PC-9 (cell line): ENCODE data around the gene LRRC28. TPM values are rescaled to one million over a fixed set of nuclear protein-coding genes. Genes with fewer than 3 reads are reported as not detected.

Experiments
- BruUV-seq: library from RNA; stranded (reverse); fragments of 400-500 nt; replicated peaks from 2 replicates; lab custom pipeline; 2021; lab: Mats Ljungman, UMichigan
- CTCF ChIA-PET: fragments of 300-600 bp; sonication (Branson Sonifier 250); formaldehyde crosslinking; loops from one replicate; lab custom pipeline; 2022; ENCODE audit warnings: antibody characterized with exemption; lab: Charles Lee
- POLR2A ChIA-PET: fragments of 300-600 bp; sonication (Branson Sonifier 250); formaldehyde crosslinking; loops from one replicate; lab custom pipeline; 2022; ENCODE audit warnings: antibody characterized with exemption; ENCODE audit not compliant: unreplicated experiment; lab: Charles Lee
- DNase-seq, 2 experiments: peaks; one replicate each; pipeline versions ENCODE4 v3.0.0 to v3.0.0-alpha.2; 2015 to 2022; ENCODE audit warnings: mixed read lengths in 1 of 2
- H2AFZ ChIP-seq: fragments of 200-600 bp; sonication (generic); 2 replicates; pipeline ENCODE4 v1.8.1; 2017; ENCODE audit warnings: antibody characterized with exemption
- H3F3A ChIP-seq: fragments of 200-600 bp; sonication (generic); 2 replicates; pipeline ENCODE4 v1.8.1; 2017; ENCODE audit warnings: antibody characterized with exemption, mild to moderate bottlenecking, low read depth; ENCODE audit not compliant: insufficient read depth
- H3K27ac ChIP-seq: fragments of 200-600 bp; sonication (generic); 2 replicates; pipeline ENCODE4 v1.6.1; 2016; ENCODE audit warnings: mixed run types
- H3K27me3 ChIP-seq: fragments of 200-600 bp; sonication (generic); 2 replicates; pipeline ENCODE4 v1.6.1; 2016; ENCODE audit warnings: low read depth, mixed run types; ENCODE audit not compliant: insufficient read depth
- H3K36me3 ChIP-seq: fragments of 200-600 bp; sonication (generic); 2 replicates; pipeline ENCODE4 v1.6.1; 2016; ENCODE audit warnings: low read depth, mixed run types
- H3K4me1 ChIP-seq: fragments of 200-600 bp; sonication (generic); replicated peaks from 2 replicates; pipeline ENCODE4 v1.6.1; 2016; ENCODE audit warnings: mixed run types; ENCODE audit not compliant: insufficient read depth
- H3K4me2 ChIP-seq: fragments of 200-600 bp; sonication (generic); 2 replicates; pipeline ENCODE4 v1.6.1; 2017; ENCODE audit warnings: mixed run types
- H3K4me3 ChIP-seq: fragments of 200-600 bp; sonication (generic); 2 replicates; pipeline ENCODE4 v1.6.1; 2016; ENCODE audit warnings: mixed run types
- H3K79me2 ChIP-seq: fragments of 200-600 bp; sonication (generic); 2 replicates; pipeline ENCODE4 v1.6.1; 2017; ENCODE audit warnings: low read depth, mixed run types
- H3K9me2 ChIP-seq: fragments of 200-600 bp; sonication (generic); 2 replicates; pipeline ENCODE4 v1.8.1; 2017; ENCODE audit warnings: mild to moderate bottlenecking; ENCODE audit not compliant: insufficient read depth
- H3K9me3 ChIP-seq: fragments of 200-600 bp; sonication (generic); 2 replicates; pipeline ENCODE4 v1.8.1; 2016; ENCODE audit warnings: low read depth; ENCODE audit not compliant: insufficient read depth
- H4K20me1 ChIP-seq: fragments of 200-600 bp; sonication (generic); 2 replicates; pipeline ENCODE4 v1.8.1; 2017; ENCODE audit not compliant: insufficient read depth
- CTCF ChIP-seq: fragments of 200-600 bp; sonication (generic); conservative IDR thresholded peaks from 2 replicates; pipeline ENCODE4 v1.6.1; 2017; ENCODE audit warnings: mixed run types, antibody characterized with exemption, mild to moderate bottlenecking, moderate library complexity
- EZH2 ChIP-seq: fragments of 200-600 bp; sonication (generic); IDR thresholded peaks from 2 replicates; pipeline ENCODE4 v1.8.0; 2017; ENCODE audit warnings: antibody characterized with exemption, low read depth
- intact Hi-C: fragments of 100-400 bp; cut with micrococcal nuclease; formaldehyde crosslinking; loops from one replicate; pipeline ENCODE4 v1.10.0; 2022; ENCODE audit not compliant: unreplicated experiment
- total RNA-seq: library from RNA; stranded (reverse); gene quantifications from 2 replicates; pipeline ENCODE4 v1.2.3, GENCODE V29; 2021

The LRRC28 gene
- total RNA-seq, 1 experiment from 2014 or later = 13.5 TPM

GRCh38 chr15:99239545-99240198 is 11.6 kb upstream of the LRRC28 start:
- CTCF ChIA-PET = no interaction called here
- intact Hi-C loops = no loop called here
- no peaks in the 10 kb centered on the region for H3K4me1 ChIP-seq

GRCh38 chr15:99241752-99242151 is 9.5 kb upstream of the LRRC28 start:
- ChIA-PET CTCF (no interaction called here), POLR2A (no interaction called here)
- Histone ChIP-seq H3K4me1 (no peaks in the 10 kb centered on the region), H3K4me2 (no peak overlapping the region), H3K4me3 (no peak overlapping the region), H3F3A (no peaks in the 10 kb centered on the region), H3K79me2 (peaks cover 7% of the 10 kb centered on the region; the same call in 1 of the 2 replicates), H3K9me2 (no peaks in the 10 kb centered on the region), H3K36me3 (0 out of 2 replicates have a peak, but pooled peaks cover 8% of the 10 kb centered on the region), H3K27ac (no peak overlapping the region), H3K27me3 (no peaks in the 10 kb centered on the region), H2AFZ (no peak overlapping the region), H4K20me1 (no peaks in the 10 kb centered on the region), H3K9me3 (no peaks in the 10 kb centered on the region)
- intact Hi-C loops = no loop called here
- DNase-seq = no peak
- TF ChIP-seq EZH2 = no peak
- no peak for TF ChIP-seq CTCF
- no TSS peak for BruUV-seq

More at GRCh38 chr15:99239545-99240198, 11.6 kb upstream of the LRRC28 start:
- Histone ChIP-seq H3K4me2 (no peak overlapping the region), H3K79me2 (no peaks in the 10 kb centered on the region), H3K4me3 (no peak overlapping the region), H2AFZ (no peak overlapping the region), H3F3A (no peaks in the 10 kb centered on the region), H4K20me1 (no peaks in the 10 kb centered on the region), H3K9me2 (no peaks in the 10 kb centered on the region), H3K27ac (no peak overlapping the region), H3K9me3 (no peaks in the 10 kb centered on the region), H3K27me3 (no peaks in the 10 kb centered on the region), H3K36me3 (0 out of 2 replicates have a peak, but pooled peaks cover 8% of the 10 kb centered on the region)
- no peak for TF ChIP-seq CTCF
- TF ChIP-seq EZH2 = no peak
- DNase-seq = no peak
- POLR2A ChIA-PET = no interaction called here
- no TSS peak for BruUV-seq

DNA sequence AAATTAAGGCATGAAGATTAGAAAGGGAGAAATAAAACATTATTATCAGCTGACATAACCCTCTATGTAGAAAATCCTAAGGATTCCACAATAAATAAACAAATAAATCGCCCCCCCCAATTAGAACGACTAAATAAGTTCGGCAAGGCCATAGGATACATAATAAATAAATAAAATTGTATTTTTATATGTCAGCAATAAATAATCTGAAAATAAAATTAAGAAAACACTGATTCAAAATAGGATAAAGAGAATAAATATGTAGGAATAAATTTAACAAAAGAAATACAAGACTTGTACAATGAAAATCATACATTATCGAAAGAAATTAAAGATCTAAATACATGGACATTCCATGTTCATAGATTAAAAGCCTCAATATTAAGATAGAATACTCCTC is 7.0 kb upstream of the LRRC28 start:
- Histone ChIP-seq H3K27me3 (no peaks in the 10 kb centered on the region), H3K4me2 (no peak overlapping the region), H3K79me2 (peaks cover 27% of the 10 kb centered on the region), H3K27ac (no peak overlapping the region), H3K36me3 (0 out of 2 replicates have a peak, but pooled peaks cover 4% of the 10 kb centered on the region), H3K9me3 (no peaks in the 10 kb centered on the region), H3K4me3 (no peak overlapping the region), H2AFZ (no peak overlapping the region), H4K20me1 (no peaks in the 10 kb centered on the region), H3K4me1 (peaks cover 10% of the 10 kb centered on the region; the same call in 1 of the 2 replicates), H3F3A (no peaks in the 10 kb centered on the region), H3K9me2 (no peaks in the 10 kb centered on the region)
- TF ChIP-seq EZH2 (no peak), CTCF (no peak)
- ChIA-PET CTCF (no interaction called here), POLR2A (no interaction called here)
- intact Hi-C loops = no loop called here
- no TSS peak for BruUV-seq
- DNase-seq = no peak
